ENCODE measurements around the gene SLC23A2.

GRCh38 chr20:4950437-4950836 lies 50.9 kb downstream of the SLC23A2 start:
- TF ChIP-seq TCF7L2 (IDR thresholded peaks at IDR 0.05; ENCODE audit: low read depth, low read length) (no peak), CTCF (IDR thresholded peaks at IDR 0.05) (no peak)

Measured in Panc1 (cell line).